HG02763 (cell line): ENCODE data around the gene SLC17A7.
"Not testable (repeated sequence)": the region's sequence is repeated elsewhere in the genome, so short reads cannot be mapped to it uniquely, and the experiment has no call there.

Source experiments
- ATAC-seq: cut with Tn5 transposase; IDR thresholded peaks from one replicate; pipeline ENCODE4 v1.9.1; 2021; ENCODE audit warnings: mild to moderate bottlenecking, moderate library complexity; ENCODE audit not compliant: unreplicated experiment

The SLC17A7 gene

GRCh38 chr19:49445997-49446396, 4.7 kb upstream of the SLC17A7 start:
- ATAC-seq: no peak

- not testable (repeated sequence) for ATAC-seq
Measured at GRCh38 chr19:49444100-49444700, 2.9 kb upstream of the SLC17A7 start.

GRCh38 chr19:49443366-49444099, 2.2 kb upstream of the SLC17A7 start:
- ATAC-seq: peak; percentile 79

GRCh38 chr19:49442771-49443365, 1.5 kb upstream of the SLC17A7 start:
- no peak for ATAC-seq

- no peak for ATAC-seq
Measured at GRCh38 chr19:49442354-49442753, 1.0 kb upstream of the SLC17A7 start.

GRCh38 chr19:49441960-49442350, 628 bp upstream of the SLC17A7 start:
- ATAC-seq: no peak

- ATAC-seq: no peak
Measured at GRCh38 chr19:49440439-49441209, 703 bp downstream of the SLC17A7 start.

- no peak for ATAC-seq
Measured at GRCh38 chr19:49439836-49440235, 1.5 kb downstream of the SLC17A7 start.

GRCh38 chr19:49438261-49438660, 3.1 kb downstream of the SLC17A7 start:
- ATAC-seq: no peak

- no peak for ATAC-seq
Measured at GRCh38 chr19:49437231-49437630, 4.1 kb downstream of the SLC17A7 start.

GRCh38 chr19:49436381-49437017, 4.8 kb downstream of the SLC17A7 start:
- no peak for ATAC-seq

GRCh38 chr19:49435670-49436069, 5.7 kb downstream of the SLC17A7 start:
- ATAC-seq: no peak

GRCh38 chr19:49434907-49435583, 6.3 kb downstream of the SLC17A7 start:
- no peak for ATAC-seq

- no peak for ATAC-seq
Measured at GRCh38 chr19:49433240-49433901, 8.0 kb downstream of the SLC17A7 start.

GRCh38 chr19:49432141-49433073, 8.9 kb downstream of the SLC17A7 start:
- ATAC-seq: no peak

- ATAC-seq: no peak
Measured at GRCh38 chr19:49431330-49431749, 10.0 kb downstream of the SLC17A7 start.

- ATAC-seq: no peak
Measured at GRCh38 chr19:49430678-49431329, 10.5 kb downstream of the SLC17A7 start.

- no peak for ATAC-seq
Measured at GRCh38 chr19:49430172-49430677, 11.1 kb downstream of the SLC17A7 start.
